HG03442 (cell line): ENCODE measurements around the gene GLDC.

Experiments
- ATAC-seq: cut with Tn5 transposase; IDR thresholded peaks from one replicate; pipeline ENCODE4 v1.9.1; 2021; ENCODE audit warnings: mild to moderate bottlenecking, moderate library complexity; ENCODE audit not compliant: unreplicated experiment

Gene GLDC

DNA sequence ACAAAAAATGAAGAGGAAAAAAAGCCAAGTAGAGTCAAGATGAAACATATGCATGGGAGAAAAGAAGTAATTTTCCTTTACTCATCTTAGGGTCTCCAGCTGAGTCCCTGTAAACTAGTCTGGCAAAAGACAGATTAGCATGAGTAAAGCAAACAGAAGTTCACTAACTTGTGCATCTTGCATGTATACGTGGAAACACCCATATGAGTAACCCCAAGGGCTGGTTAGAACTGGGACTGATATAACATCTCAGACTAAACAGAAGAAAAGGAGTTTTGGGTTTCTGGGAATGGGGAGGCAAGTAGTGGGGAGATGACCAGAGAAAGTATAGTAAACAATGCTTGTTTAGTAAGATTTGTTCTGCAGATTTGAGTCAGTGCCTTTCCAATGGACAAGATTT, 20.1 kb upstream of the GLDC start:
- ATAC-seq: no peak

DNA sequence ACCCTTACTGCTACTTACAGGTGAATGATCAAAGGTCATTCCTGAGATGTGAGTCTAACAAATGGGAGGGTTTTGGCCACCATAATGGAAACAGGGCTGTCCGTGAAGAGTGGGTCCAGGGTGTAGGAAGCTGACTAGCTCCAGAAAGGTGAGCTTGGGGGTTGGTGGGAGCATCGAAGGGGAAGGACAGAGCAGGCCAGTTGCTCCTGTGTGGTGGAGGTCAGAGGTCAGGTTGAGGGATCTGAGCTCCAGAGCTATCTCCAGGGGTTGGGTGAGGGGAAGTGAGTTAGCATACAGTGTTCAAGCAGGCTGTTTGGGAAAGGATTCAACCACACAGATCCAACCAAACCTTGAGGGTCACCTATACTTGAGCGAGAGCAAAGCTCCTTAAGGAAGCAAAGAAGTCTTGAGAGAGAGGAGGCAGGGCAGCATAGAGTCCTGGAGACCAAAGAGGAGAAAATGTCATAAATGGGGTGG, 18.7 kb upstream of the GLDC start:
- no peak for ATAC-seq

GRCh38 chr9:6660512-6660911, 15.0 kb upstream of the GLDC start:
- ATAC-seq: no peak

DNA sequence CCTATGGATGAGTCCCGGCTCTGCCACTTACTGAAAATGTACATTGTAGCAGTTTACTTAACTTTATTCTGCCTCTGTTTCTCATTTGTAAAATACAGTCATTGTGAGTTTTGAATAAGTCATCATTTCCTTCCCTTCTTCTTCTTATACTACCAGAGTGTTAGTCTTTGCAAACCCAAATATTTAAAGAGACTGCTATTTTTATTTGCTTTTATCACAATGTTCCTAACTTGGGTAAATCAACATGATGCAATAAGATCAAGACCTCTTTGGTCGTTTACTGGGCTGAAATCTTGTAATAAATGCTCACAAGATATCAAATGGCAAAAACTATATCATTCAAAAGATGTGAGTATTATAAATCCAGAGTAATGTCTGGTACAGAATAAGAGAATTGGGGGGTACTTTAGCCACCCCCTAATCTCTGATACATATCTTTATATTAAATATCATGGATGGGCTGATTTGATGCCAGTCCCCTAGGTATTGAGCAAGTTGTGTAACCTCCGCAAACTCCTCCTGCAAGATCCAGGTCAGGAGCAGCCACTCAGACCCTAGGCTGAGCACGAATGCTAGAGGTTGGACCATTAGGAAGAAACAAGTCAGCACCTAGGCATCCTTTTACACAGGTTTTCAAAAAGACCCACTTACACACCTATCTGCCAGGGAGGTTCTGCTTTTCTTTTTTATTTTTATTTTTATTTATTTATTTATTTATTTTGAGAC, 13.3 kb upstream of the GLDC start:
- no peak for ATAC-seq

- no peak for ATAC-seq
Observed at GRCh38 chr9:6656614-6657300, 11.2 kb upstream of the GLDC start.

DNA sequence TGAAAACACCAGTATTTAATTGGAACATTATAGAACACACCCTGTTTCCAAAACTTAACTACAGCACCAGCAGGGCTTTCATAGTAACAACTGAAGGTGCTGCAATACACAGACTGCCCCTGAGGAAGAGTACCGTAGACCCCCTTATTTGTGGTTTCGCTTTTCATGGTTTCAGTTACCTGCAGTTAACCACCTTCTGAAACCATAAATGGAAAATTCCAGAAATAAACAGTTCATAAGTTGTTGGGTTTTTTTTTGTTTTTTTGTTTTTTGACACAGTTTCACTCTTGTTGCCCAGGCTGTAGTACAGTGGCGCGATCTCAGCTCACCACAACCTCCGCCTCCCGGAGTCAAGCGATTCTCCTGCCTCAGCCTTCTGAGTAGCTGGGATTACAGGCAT, 9.5 kb upstream of the GLDC start:
- peak; percentile 87 for ATAC-seq

GRCh38 chr9:6646293-6646636, 736 bp upstream of the GLDC start:
- ATAC-seq: peak; percentile 24

DNA sequence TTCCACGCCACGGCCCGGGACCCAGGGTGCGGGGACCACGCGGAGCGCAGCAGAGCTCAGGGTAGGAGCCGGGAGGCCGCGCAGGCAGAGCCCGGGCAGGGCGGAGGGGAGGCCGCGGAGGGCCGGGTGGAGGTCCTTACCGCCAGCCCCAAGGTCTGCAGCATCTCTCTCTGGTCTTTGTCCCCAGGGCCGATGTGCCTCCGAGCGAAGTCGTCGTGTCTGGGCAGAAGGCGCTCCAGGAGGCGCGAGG, 499 bp downstream of the GLDC start:
- ATAC-seq: peak; percentile 32

DNA sequence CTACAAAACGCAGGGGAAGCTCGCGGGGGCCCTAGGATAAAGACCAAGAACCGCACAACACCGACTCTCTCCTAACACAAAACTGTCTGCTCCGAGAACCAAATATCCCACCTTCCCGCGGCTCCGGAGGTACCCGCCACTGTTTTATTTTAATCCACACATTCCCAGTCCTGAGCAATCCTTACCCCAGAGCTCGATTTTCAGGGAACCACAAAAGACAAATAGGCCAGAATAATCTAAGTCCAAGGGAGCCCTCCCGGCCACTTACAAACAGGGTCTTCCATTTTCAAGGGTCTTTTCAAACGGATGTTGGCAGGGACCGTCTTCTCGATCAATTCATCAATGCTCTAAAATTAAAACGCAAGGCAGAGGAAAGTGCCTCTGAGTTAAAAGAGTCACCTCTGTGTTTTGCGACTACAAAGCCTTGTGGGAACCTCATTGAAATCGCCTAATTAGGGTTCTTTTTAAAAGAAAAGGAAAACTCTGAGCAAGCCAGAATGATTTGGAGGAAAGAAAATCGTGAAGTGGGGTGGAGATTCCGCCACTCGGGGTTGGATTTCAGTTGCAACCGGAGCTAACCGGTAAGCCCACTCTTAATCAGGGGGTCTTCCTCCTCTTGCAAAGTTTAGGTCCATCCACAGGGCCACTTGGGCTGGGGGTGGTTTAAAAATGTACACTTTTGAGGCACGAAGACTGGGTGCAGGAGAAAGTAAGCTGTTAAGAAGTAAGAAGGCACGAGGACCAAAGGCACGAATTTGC, 1.0 kb downstream of the GLDC start:
- no peak for ATAC-seq

DNA sequence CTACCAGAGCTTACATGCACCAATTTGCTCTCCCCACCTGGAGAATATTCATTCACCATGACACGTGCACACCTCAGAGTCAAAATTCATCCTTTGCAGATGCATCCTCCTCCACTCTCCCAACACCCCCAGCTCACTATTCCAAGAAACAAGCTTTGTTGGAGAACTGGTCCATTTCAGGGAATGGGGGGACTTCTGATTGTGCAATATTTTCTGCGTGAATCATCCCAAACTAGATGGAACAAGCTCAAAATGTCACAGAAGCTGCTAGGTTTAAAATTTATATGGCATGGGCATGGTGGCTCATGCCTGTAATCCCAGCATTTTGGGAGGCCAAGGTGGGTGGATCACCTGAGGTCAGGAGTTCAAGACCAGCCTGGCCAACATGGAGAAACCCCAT, 3.6 kb downstream of the GLDC start:
- ATAC-seq: no peak

DNA sequence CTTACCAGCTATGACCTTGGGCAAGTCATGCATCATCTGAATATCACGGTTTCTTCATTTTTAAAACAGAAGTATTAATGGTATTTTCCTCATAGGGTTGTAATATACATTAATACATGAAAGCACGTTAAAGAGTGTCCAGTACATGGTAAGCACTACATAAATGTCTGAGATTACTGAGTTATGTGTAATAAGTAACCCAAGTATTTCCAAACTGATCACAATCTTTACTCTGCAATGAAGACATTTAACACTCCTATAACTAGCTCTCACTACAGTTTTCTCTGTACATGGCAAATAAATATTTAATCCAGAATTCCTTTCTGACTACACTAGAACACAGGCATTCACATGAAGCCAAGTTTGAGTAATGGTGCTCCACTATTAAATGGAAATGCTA, 4.0 kb downstream of the GLDC start:
- no peak for ATAC-seq

DNA sequence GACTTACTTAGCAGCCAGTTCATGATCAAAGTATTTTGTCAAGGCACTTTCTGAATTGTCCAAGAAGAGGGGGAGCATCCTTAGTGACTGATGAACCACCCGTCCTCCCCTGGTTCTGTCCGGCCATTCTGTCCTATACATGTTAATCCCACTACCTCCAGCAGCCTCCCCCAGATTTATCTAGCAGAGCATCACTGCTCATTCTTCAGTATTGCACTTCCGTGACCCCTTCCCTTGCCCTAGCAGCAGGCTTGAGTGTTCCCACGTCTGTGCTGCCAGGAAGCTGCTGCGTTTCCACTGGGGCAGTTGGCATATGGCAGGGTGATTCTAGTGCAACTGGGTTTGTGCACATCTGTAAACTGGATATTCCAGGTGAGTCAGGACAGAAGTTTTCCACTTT, 4.5 kb downstream of the GLDC start:
- ATAC-seq: no peak

DNA sequence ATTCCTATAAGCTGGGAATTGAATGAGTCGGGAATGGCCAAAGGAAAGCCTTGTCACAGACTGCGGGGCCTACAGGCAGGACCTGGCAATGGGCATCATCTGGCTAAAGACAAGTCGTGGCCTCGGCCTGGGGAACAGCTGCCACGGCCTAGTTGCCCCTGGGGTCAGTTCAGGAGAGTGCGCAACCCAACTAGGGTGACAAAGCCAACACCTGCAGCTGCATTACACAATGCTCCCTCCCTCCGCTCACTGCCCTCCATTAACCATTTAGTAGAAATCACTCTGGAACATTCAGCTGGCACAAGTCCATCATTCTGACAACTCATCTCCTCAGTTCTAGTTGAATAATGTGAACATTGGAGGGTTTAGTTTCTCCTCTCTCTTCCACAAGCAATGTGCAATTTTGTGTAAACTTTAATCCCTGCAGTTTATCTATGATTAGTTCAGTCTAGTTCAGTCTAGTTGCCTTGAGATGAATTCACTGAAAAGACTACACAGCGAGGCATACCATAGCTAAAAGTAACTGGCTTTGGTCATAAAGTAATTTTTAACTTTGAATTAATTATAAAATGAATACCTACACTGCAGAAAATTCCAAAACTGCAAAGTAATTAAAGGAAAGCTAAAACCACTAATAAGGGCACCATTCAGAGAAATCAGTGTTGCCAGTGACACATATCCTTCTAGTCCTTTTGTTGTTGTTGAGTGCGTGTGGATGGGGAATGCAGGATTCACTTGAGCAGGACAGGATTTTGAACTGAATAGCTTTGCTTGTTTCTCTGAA, 5.1 kb downstream of the GLDC start:
- ATAC-seq: no peak

GRCh38 chr9:6639622-6640021, 5.9 kb downstream of the GLDC start:
- no peak for ATAC-seq

DNA sequence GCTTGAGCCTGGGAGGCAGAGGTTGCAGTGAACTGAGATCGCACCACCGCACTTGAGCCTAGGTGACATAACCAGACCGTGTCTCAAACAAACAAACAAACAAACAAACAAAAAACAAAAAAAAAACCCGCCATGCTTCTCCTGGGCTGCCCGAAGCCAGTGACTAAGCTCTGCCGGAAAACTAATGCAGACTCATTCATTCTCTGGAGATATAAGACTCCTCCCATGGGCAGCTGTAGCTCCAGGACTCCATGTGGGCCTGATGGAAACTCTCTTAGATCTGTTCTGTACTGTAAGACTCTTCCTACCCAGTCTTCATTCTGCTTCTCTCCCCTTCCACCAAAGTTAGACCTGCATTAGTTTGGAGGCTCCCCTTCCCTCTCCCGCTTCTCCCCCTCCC, 11.1 kb downstream of the GLDC start:
- ATAC-seq: no peak

DNA sequence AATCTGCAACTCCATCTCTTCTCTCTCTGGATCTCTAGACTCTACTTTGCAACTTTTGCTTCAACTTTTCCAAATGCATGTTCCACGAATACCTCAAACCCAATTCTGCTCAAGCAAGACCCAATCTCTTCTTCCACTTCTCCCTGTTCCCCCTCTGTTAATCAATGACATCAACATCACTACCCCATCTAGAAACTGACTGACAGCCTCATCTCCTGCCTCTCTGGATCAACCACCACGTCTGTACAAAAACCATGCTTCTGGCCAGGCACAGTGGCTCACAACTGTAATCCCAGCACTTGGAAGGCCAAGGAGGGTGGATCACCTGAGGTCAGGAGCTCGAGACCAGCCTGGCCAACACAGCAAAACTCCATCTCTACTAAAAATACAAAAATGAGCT, 12.2 kb downstream of the GLDC start:
- ATAC-seq: no peak

- ATAC-seq: peak; percentile 92
Observed at GRCh38 chr9:6632516-6633183, 12.9 kb downstream of the GLDC start.

- ATAC-seq: peak; percentile 19
Observed at GRCh38 chr9:6631207-6631512, 14.4 kb downstream of the GLDC start.

- ATAC-seq: peak; percentile 58
Observed at GRCh38 chr9:6630502-6631206, 14.9 kb downstream of the GLDC start.

GRCh38 chr9:6628704-6629103, 16.8 kb downstream of the GLDC start:
- no peak for ATAC-seq

GRCh38 chr9:6625363-6625762, 20.2 kb downstream of the GLDC start:
- no peak for ATAC-seq
